BJ (cell line): ENCODE results near the gene SKIDA1. TPM values are rescaled to one million over a fixed set of nuclear protein-coding genes. Genes with fewer than 3 reads are reported as not detected.

ENCODE experiments used
- CTCF ChIA-PET: fragments of 350-600 bp; formaldehyde crosslinking; extraction: SDS; loops from one replicate; lab custom pipeline; 2021; ENCODE audit warnings: antibody characterized with exemption, inconsistent platforms; lab: Yijun Ruan, JAX
- POLR2A ChIA-PET: fragments of 300-600 bp; sonication (Branson Sonifier 250); formaldehyde crosslinking; extraction: SDS; loops from one replicate; lab custom pipeline; 2021; ENCODE audit warnings: antibody characterized with exemption; lab: Charles Lee
- DNase-seq: peaks from one replicate; pipeline ENCODE4 v3.0.0-alpha.2; 2011; ENCODE audit warnings: low read depth
- H3K27me3 ChIP-seq: 2 replicates; pipeline ENCODE4 v1.6.0; 2011; ENCODE audit warnings: low read length; ENCODE audit not compliant: control insufficient read depth, insufficient read depth
- H3K36me3 ChIP-seq: 2 replicates; pipeline ENCODE4 v1.5.1; 2011; ENCODE audit warnings: low read length; ENCODE audit not compliant: control insufficient read depth, insufficient read depth
- H3K4me3 ChIP-seq: 2 replicates; pipeline ENCODE4 v1.5.1; 2011; ENCODE audit warnings: low read depth, mild to moderate bottlenecking, control low read depth, low read length
- polyA plus RNA-seq: library from polyadenylated mRNA; depleted of rRNA; stranded (reverse); fragments of >200 nt; gene quantifications from 2 replicates; pipeline ENCODE4 v1.2.3, GENCODE V29; 2011
- TF ChIP-seq, protein P1 (sequence below): IDR thresholded peaks from 2 replicates; pipeline ENCODE4 v1.5.1; 2011; ENCODE audit warnings: low read depth, mild to moderate bottlenecking, control low read depth, inconsistent platforms, low read length, moderate library complexity; ENCODE audit not compliant: insufficient read depth

Gene SKIDA1
- polyA plus RNA-seq, 1 experiment, result 0.27 TPM

DNA sequence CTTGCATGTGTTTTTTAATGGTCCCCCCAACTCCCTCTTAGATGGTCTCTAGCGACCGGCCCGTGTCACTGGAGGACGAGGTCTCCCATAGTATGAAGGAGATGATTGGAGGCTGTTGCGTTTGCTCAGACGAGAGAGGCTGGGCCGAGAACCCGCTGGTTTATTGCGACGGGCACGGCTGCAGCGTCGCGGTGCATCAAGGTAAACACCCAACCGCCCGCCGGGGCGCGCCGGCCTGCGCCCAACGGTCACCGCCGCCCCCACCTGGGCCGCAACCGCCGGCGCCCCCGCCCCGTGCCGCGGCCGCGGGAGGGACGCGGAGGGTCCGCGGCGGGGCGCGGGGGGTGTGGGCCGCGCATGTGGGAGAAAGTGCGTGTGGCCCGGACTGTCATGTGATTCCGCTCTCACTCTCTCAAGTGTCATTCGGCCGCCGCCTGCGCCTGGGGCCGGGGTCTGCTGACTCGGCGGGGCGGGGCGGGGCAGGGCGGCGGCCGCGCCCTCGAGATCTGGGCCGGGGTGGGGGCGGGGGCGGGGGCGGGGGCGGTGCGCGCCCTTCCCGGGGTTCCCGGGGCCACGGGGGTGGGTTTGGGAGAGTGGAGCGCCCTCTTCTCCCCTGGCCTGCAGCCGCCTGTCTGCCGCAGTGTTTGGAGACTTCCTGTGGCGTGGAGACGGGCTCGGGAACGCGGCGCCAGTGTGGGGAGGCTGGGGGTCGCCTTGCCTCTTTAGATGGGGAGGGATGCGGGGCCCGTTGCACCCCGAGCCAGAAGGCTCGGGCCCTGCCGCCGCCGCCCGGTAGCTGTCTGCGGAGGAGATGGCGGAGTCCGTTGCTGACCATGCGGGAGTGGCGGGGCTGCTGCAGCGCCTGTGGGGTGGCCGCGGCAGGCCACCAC lies 9.4 kb upstream of the SKIDA1 start:
- ChIA-PET POLR2A (no interaction called here), CTCF (no interaction called here)
- peaks cover 3% of the 10 kb centered on the region for H3K36me3 ChIP-seq
- TF ChIP-seq, protein P1, sequence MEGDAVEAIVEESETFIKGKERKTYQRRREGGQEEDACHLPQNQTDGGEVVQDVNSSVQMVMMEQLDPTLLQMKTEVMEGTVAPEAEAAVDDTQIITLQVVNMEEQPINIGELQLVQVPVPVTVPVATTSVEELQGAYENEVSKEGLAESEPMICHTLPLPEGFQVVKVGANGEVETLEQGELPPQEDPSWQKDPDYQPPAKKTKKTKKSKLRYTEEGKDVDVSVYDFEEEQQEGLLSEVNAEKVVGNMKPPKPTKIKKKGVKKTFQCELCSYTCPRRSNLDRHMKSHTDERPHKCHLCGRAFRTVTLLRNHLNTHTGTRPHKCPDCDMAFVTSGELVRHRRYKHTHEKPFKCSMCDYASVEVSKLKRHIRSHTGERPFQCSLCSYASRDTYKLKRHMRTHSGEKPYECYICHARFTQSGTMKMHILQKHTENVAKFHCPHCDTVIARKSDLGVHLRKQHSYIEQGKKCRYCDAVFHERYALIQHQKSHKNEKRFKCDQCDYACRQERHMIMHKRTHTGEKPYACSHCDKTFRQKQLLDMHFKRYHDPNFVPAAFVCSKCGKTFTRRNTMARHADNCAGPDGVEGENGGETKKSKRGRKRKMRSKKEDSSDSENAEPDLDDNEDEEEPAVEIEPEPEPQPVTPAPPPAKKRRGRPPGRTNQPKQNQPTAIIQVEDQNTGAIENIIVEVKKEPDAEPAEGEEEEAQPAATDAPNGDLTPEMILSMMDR, result 0 out of 2 replicates have a peak, but pooled peaks have one; percentile 8
- no peaks in the 10 kb centered on the region for H3K27me3 ChIP-seq
- peak overlapping the region; percentile 84 for H3K4me3 ChIP-seq
- DNase-seq, result no peak

DNA sequence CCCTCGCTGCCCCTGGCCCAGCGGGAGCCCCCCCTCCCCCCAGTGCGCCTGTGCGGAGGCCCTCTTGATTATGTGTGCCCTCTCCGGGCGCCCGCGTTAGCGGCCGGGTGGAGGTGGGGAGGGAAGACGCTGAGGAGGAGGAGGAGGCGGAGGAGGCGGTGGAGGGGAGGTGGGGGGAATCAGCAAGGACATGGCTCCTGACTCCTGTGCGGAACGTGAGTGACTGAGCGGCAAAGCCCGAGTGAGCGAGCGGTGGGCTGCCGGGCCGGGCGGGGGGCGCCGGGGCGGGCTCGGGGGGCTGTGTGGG lies 8.8 kb upstream of the SKIDA1 start:
- Histone ChIP-seq H3K36me3 (peaks cover 3% of the 10 kb centered on the region), H3K4me3 (peak overlapping the region; percentile 84), H3K27me3 (no peaks in the 10 kb centered on the region)
- CTCF ChIA-PET, result interaction anchor here (1.5 to 1.7 kb wide), 3 partner anchors 17 to 200 kb away, joined by 6 read pairs; no protein-coding TSS in a partner anchor
- POLR2A ChIA-PET, result no interaction called here
- TF ChIP-seq, protein P1, result no peak
- DNase-seq, result no peak

DNA sequence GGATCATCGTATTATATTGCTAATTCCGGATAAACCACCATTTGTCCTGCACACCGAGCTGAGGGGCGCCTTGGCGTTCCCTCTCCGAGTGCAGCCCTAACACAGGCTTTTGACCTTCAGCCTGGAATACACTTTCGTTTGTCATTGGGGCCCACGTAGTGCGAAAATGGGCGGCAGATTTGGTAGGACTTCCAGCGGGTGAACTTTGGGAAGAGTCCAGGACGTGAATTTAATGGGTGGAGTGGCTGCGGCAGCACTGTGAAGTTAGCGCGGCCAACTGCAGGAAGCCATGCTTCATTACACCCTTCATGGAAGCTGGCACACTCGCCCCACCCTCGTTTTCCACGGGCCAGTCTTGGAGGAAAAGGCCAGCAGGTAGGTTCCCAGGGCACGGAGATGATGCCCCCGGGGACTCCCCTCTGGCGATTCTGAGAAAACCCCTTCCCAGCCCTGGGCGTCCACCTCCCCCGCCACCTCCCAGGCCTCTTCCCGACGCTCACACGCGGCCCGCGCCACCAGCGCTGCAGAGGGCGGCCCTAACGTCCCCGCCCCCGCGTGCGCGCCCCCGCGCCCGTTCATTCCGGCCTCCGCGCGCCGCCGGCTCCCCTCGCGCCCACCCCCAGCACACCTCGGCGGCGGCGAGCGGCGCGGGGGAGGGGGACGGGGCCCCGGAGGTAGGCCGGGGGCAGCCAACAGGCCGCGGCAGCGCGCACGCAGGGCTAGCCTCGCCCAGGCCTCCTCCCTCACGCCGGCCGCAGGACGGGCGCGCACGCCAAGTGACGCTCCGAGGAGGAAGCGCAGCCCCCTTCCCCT lies 8.2 kb upstream of the SKIDA1 start, which contains the start of gene MLLT10:
Gene MLLT10 (plus strand): TSS at position 766 of the 813 bp plus-strand sequence. CDS start 413 bp downstream, outside the sequence.
- ChIA-PET CTCF (interaction anchor here (1.0 to 1.7 kb wide), 5 partner anchors 17 to 254 kb away, joined by 3 to 6 read pairs (median 6); no protein-coding TSS in a partner anchor), POLR2A (no interaction called here)
- peak within 1 kb of the TSS; percentile 84 for H3K4me3 ChIP-seq
- H3K27me3 ChIP-seq, result no peaks in the 10 kb centered on the region
- DNase-seq, result peak; percentile 63
- TF ChIP-seq, protein P1, result peak; percentile 51
- H3K36me3 ChIP-seq, result peaks cover 3% of the 10 kb centered on the region

DNA sequence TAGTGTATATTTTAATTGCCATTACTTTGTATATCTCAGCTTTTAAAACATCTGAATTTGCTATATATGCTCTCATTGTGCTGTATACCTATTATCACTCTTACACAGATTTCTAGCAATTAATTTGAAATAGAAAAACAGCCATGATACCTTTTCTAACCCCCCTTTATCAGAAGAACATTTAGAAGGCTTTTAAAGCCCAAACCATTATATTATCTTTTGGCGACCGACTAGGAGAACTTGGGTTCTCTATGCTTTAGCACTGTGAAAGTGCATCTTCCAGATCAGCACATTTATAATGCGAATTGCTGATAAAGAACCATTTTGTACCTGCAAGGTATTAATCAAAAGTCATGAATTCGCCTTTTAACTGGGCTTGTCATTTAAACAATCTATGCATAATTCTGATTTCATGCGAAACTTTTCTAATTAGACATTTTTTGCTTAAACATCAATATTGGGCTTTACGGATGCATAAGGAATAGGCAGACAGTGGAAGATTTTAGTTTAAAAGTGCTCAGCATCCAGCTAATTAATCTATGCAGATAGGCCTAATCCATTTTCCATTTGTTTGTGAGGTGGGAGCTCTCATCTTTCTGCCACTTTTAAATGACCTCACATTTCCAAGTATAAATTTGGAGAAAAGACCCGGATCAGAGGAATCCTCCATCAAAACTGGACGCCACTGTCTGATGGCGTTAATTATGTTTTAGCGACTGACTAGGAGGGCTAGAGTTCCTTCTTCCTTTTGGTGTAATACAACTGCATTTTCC lies 7.4 kb upstream of the SKIDA1 start:
- no peak for DNase-seq

More for the DNA sequence above, 7.4 kb upstream of the SKIDA1 start:
- no peaks in the 10 kb centered on the region for H3K27me3 ChIP-seq
- TF ChIP-seq, protein P1, result no peak
- POLR2A ChIA-PET, result interaction anchor here (0.5 to 0.6 kb wide), 2 partner anchors 20 to 39 kb away, joined by 5 to 8 read pairs; no protein-coding TSS in a partner anchor
- H3K4me3 ChIP-seq, result peak overlapping the region; percentile 84
- H3K36me3 ChIP-seq, result peaks cover under 1% of the 10 kb centered on the region; the same call in 1 of the 2 replicates
- CTCF ChIA-PET, result interaction anchor here (1.0 to 1.7 kb wide), 6 partner anchors 15 to 253 kb away, joined by 3 to 6 read pairs (median 6); no protein-coding TSS in a partner anchor
